ENCODE data around the gene EHBP1L1.

Gene EHBP1L1

GRCh38 chr11:65616575-65617001 lies 40.7 kb downstream of the EHBP1L1 start:
- no peak for DNase-seq (ENCODE audit: low read depth)

GRCh38 chr11:65617136-65617850 lies 41.4 kb downstream of the EHBP1L1 start:
- no peak for DNase-seq (ENCODE audit: low read depth)

- no peak for DNase-seq (ENCODE audit: low read depth)
These were observed 42.3 kb downstream of the EHBP1L1 start for GRCh38 chr11:65617990-65618751.

GRCh38 chr11:65618763-65619162 lies 42.9 kb downstream of the EHBP1L1 start:
- no peak for DNase-seq (ENCODE audit: low read depth)

GRCh38 chr11:65619281-65619928 lies 43.6 kb downstream of the EHBP1L1 start:
- no peak for DNase-seq (ENCODE audit: low read depth)

GRCh38 chr11:65620666-65621065 lies 44.8 kb downstream of the EHBP1L1 start:
- DNase-seq (ENCODE audit: low read depth): no peak

GRCh38 chr11:65621460-65621859 lies 45.6 kb downstream of the EHBP1L1 start:
- no peak for DNase-seq (ENCODE audit: low read depth)

GRCh38 chr11:65622011-65622410 lies 46.2 kb downstream of the EHBP1L1 start:
- DNase-seq (ENCODE audit: low read depth): no peak

- no peak for DNase-seq (ENCODE audit: low read depth)
These were observed 47.3 kb downstream of the EHBP1L1 start for GRCh38 chr11:65623177-65623576.

GRCh38 chr11:65623852-65624616 lies 48.2 kb downstream of the EHBP1L1 start:
- DNase-seq (ENCODE audit: low read depth): no peak

- no peak for DNase-seq (ENCODE audit: low read depth)
These were observed 49.2 kb downstream of the EHBP1L1 start for GRCh38 chr11:65624931-65625627.

GRCh38 chr11:65625628-65626342 lies 49.9 kb downstream of the EHBP1L1 start:
- DNase-seq (ENCODE audit: low read depth): no peak

GRCh38 chr11:65627202-65627601 lies 51.3 kb downstream of the EHBP1L1 start:
- no peak for DNase-seq (ENCODE audit: low read depth)

- no peak for DNase-seq (ENCODE audit: low read depth)
These were observed 53.7 kb downstream of the EHBP1L1 start for GRCh38 chr11:65629579-65629978.

- DNase-seq (ENCODE audit: low read depth): no peak
These were observed 54.4 kb downstream of the EHBP1L1 start for GRCh38 chr11:65630215-65630614.

- no peak for DNase-seq (ENCODE audit: low read depth)
These were observed 57.7 kb downstream of the EHBP1L1 start for GRCh38 chr11:65633390-65634108.

GRCh38 chr11:65634109-65634436 lies 58.2 kb downstream of the EHBP1L1 start:
- DNase-seq (ENCODE audit: low read depth): no peak

- DNase-seq (ENCODE audit: low read depth): no peak
These were observed 58.6 kb downstream of the EHBP1L1 start for GRCh38 chr11:65634440-65634839.

- DNase-seq (ENCODE audit: low read depth): no peak
These were observed 59.3 kb downstream of the EHBP1L1 start for GRCh38 chr11:65634905-65635731.
